ENCODE results near the gene TMEM89.

TMEM89 gene

GRCh38 chr3:48662145-48662752 lies 40.7 kb upstream of the TMEM89 start:
- ChIA-PET CTCF (interaction anchor here (0.6 to 1.7 kb wide), 2 partner anchors 13 to 27 kb away, joined by 3 to 5 read pairs; partner anchors contain the start of gene SLC26A6), POLR2A (interaction anchor here (0.7 to 4.0 kb wide), 16 partner anchors 10 to 346 kb away, joined by 3 to 35 read pairs (median 6); partner anchors contain the start of genes CCDC51, IP6K2, NCKIPSD and SLC26A6)
- TF ChIP-seq FOXM1 (IDR thresholded peaks at IDR 0.05; ENCODE audit: borderline replicate concordance), result no peak
- no peak for DNase-seq (ENCODE audit: extremely low spot score)

- TF ChIP-seq FOXA1 (IDR thresholded peaks at IDR 0.05) (no peak), LEF1 (IDR thresholded peaks at IDR 0.05; ENCODE audit: borderline replicate concordance) (no peak), ARNT (IDR thresholded peaks at IDR 0.05) (no peak), SP1 (IDR thresholded peaks at IDR 0.05) (no peak), FOXK2 (IDR thresholded peaks at IDR 0.05) (no peak), TARDBP (IDR thresholded peaks at IDR 0.05) (no peak), L3MBTL2 (conservative IDR thresholded peaks at IDR 0.05) (no peak), BHLHE40 (IDR thresholded peaks at IDR 0.05; ENCODE audit: borderline replicate concordance) (no peak), FOXM1 (IDR thresholded peaks at IDR 0.05; ENCODE audit: borderline replicate concordance) (no peak), NFRKB (IDR thresholded peaks at IDR 0.05) (no peak), HDGF (IDR thresholded peaks at IDR 0.05; ENCODE audit: borderline replicate concordance) (no peak), PKNOX1 (IDR thresholded peaks at IDR 0.05) (no peak), CTBP1 (IDR thresholded peaks at IDR 0.05; ENCODE audit: borderline replicate concordance) (no peak), SUZ12 (IDR thresholded peaks at IDR 0.05) (no peak), ZNF384 (IDR thresholded peaks at IDR 0.05) (no peak), ELF4 (IDR thresholded peaks at IDR 0.05) (no peak)
- ChIA-PET POLR2A (interaction anchor here (0.7 to 4.0 kb wide), 6 partner anchors 9 to 55 kb away, joined by 5 to 35 read pairs (median 17); partner anchors contain the start of genes IP6K2 and NCKIPSD), CTCF (interaction anchor here (1.7 kb wide), 1 partner anchor 27 kb away, joined by 5 read pairs; the partner anchor contains the start of gene SLC26A6)
- peak; percentile 79 for DNase-seq (ENCODE audit: extremely low spot score)
Measured at GRCh38 chr3:48661501-48662144, 40.1 kb upstream of the TMEM89 start.

DNA sequence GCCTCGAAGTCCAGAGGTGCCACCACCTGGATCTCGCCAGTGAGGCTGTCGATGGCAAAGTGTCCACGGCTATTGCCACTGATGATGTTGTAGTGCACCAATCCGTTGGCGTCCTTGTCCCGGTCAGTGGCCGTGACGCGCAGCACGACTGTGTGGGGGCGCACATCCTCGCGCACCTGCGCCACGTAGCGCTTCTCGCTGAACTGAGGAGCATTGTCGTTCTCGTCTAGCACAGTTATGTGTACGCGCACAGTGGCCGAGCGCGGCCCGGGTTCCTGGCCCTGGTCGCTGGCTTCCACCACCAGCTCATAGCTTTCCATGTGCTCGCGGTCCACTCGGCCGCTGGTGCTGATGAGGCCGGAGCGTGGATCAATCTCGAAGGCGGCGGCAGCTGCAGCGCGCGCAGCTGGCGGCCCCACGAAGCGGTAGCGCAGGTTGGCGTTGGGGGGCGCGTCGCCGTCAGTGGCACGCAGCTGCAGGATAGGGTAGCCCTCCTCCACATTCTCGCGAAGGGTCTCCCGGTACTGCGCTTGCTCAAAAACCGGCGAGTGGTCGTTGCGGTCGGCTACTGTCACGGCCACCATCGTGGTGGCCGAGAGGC lies 39.3 kb upstream of the TMEM89 start:
- CTCF ChIA-PET, result no interaction called here
- POLR2A ChIA-PET, result interaction anchor here (3.5 kb wide), 1 partner anchor 23 kb away, joined by 18 read pairs; no protein-coding TSS in a partner anchor
- DNase-seq (ENCODE audit: extremely low spot score), result no peak

GRCh38 chr3:48656841-48657281 lies 35.3 kb upstream of the TMEM89 start:
- no peak for TF ChIP-seq ELF4 (IDR thresholded peaks at IDR 0.05)
- TF ChIP-seq L3MBTL2 (conservative IDR thresholded peaks at IDR 0.05), result no peak
- no peak for TF ChIP-seq LEF1 (IDR thresholded peaks at IDR 0.05; ENCODE audit: borderline replicate concordance)
- TF ChIP-seq BHLHE40 (IDR thresholded peaks at IDR 0.05; ENCODE audit: borderline replicate concordance), result no peak
- TF ChIP-seq FOXA1 (IDR thresholded peaks at IDR 0.05), result no peak
- TF ChIP-seq SP1 (IDR thresholded peaks at IDR 0.05), result no peak
- no peak for TF ChIP-seq PKNOX1 (IDR thresholded peaks at IDR 0.05)
- TF ChIP-seq FOXK2 (IDR thresholded peaks at IDR 0.05), result no peak
- no peak for TF ChIP-seq SUZ12 (IDR thresholded peaks at IDR 0.05)
- no peak for TF ChIP-seq ZNF384 (IDR thresholded peaks at IDR 0.05)
- no peak for TF ChIP-seq FOXM1 (IDR thresholded peaks at IDR 0.05; ENCODE audit: borderline replicate concordance)
- no peak for TF ChIP-seq HDGF (IDR thresholded peaks at IDR 0.05; ENCODE audit: borderline replicate concordance)
- no peak for TF ChIP-seq ARNT (IDR thresholded peaks at IDR 0.05)
- ChIA-PET CTCF (interaction anchor here (0.7 kb wide), 1 partner anchor 22 kb away, joined by 4 read pairs; the partner anchor contains the start of gene SLC26A6), POLR2A (no interaction called here)
- DNase-seq (ENCODE audit: extremely low spot score), result no peak

More for the DNA sequence above, 39.3 kb upstream of the TMEM89 start:
- TF ChIP-seq ZNF384 (IDR thresholded peaks at IDR 0.05) (no peak), LEF1 (IDR thresholded peaks at IDR 0.05; ENCODE audit: borderline replicate concordance) (no peak)

DNA sequence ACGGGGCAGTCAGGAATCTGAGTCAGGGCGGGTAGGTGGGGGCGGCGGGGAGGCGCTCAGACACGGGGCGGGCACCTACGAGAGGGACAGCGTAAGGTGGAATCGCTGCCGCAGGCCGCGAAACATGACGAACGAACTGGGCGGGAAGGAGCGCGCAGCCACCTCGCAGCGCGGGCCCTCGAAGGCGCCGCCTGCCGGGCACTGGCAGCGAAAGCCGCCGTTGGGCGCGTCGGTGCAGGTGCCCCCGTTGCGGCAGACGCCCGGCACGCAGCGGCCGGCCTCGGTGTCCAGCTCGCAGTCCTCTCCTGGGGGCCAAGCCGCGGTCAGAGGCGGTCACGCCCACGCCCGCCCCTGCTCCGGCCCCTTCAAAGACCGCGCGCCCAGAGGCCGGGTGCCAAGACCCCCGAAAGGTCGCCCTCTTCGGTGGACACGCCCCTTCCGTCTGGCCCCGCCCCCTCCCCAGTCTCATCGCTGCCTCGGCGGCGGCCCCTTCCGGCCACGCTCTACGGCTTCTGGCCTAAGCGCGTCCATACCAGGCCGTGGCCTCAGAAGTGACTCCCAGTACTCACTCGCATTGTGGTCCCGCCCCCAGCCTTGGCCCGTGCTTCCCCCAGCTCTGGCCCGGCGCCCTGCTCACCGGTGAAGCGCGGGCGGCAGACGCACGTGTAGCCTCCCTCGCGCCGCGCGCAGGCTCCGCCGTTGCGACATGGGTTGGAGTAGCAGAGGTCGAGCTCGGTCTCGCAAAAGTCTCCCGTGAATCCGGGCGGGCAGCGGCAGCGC lies 34.7 kb upstream of the TMEM89 start:
- DNase-seq (ENCODE audit: extremely low spot score), result peak; percentile 89
- TF ChIP-seq SP1 (IDR thresholded peaks at IDR 0.05) (no peak), BHLHE40 (IDR thresholded peaks at IDR 0.05; ENCODE audit: borderline replicate concordance) (no peak), L3MBTL2 (conservative IDR thresholded peaks at IDR 0.05) (no peak), NFRKB (IDR thresholded peaks at IDR 0.05) (no peak), LEF1 (IDR thresholded peaks at IDR 0.05; ENCODE audit: borderline replicate concordance) (no peak), TARDBP (IDR thresholded peaks at IDR 0.05) (no peak), ELF4 (IDR thresholded peaks at IDR 0.05) (no peak), FOXK2 (IDR thresholded peaks at IDR 0.05) (no peak), PKNOX1 (IDR thresholded peaks at IDR 0.05) (no peak), ZNF384 (IDR thresholded peaks at IDR 0.05) (no peak), HDGF (IDR thresholded peaks at IDR 0.05; ENCODE audit: borderline replicate concordance) (no peak), CTBP1 (IDR thresholded peaks at IDR 0.05; ENCODE audit: borderline replicate concordance) (no peak), FOXM1 (IDR thresholded peaks at IDR 0.05; ENCODE audit: borderline replicate concordance) (no peak), ARNT (IDR thresholded peaks at IDR 0.05) (no peak), FOXA1 (IDR thresholded peaks at IDR 0.05) (no peak)
- POLR2A ChIA-PET, result no interaction called here
- CTCF ChIA-PET, result interaction anchor here (0.7 kb wide), 1 partner anchor 21 kb away, joined by 4 read pairs; the partner anchor contains the start of gene SLC26A6

Data from HEK293T (cell line).